LHCN-M2 (cell line): ENCODE measurements around the gene C1orf21. TPM values are rescaled to one million over a fixed set of nuclear protein-coding genes. Genes with fewer than 3 reads are reported as not detected.

ENCODE experiments used
- DNase-seq: peaks from one replicate; pipeline ENCODE4 v3.0.0-alpha.2; 2012; ENCODE audit warnings: low read depth
- total RNA-seq: library from RNA; depleted of rRNA; stranded (reverse); fragments of >200 nt; gene quantifications from 2 replicates; pipeline ENCODE4 v1.2.3, GENCODE V29; 2014

Gene C1orf21
- total RNA-seq, 1 experiment from 2014 or later = 23.9 TPM

DNA sequence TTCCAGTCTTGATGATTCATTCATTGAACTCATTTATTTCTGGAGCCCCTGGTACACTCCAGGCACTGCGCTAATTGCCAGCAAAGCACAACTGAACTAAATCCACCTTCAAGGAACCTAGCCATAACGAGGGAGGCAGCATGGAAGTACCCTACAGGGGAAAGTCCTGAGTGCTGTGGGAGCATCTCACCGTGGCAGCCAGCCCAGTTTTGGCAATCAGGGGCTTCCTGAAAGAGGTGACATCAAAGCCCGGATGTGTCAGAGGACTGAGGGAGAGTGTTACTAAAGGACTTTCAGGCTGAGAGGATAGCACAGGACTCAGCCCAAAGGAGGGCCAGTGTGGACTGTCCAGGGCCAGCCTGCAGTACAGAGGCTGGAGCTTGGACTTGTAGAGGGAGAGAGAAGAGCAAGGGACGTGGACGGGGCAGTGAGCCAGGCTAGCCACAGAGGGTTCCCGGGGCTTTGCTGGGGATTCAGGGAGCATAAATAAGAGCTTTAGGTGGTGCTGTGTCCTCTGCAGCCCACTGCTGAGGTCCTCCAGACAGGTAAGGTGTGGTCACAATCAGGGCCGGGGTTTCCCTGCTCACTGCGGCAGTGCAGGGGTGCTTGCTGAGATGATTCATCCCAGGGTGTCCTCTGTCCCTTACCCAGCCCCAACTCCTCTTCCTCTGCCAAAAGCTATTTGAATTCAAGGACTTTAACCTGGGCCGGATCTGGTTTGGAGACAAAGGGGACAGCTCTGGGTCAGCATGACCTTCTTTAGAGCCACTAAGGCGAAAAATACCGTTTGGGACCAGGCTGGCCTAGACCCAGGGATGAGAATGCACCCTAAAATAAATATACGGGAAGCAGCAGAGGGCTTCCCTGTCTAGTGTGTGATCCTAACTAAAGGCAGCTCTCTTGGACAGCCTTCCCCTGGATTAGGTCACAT lies 239.5 kb downstream of the C1orf21 start:
- no peak for DNase-seq

DNA sequence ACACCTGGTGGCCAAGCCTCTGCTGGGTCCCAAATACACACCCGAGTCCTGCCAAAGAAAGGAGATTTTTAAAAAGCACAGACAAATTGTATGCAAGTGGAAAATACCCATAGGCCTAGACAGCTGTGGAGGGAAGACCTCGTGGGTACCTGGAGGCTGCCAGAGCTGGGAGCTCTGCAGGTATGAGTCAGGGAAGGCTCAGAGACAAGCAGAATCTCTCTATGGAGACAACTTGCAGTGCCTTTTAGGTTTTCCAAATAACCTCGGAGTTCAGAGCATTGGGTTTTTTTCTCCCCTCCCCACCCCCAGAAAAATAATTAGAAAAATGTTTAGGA lies 240.1 kb downstream of the C1orf21 start:
- DNase-seq = no peak

DNA sequence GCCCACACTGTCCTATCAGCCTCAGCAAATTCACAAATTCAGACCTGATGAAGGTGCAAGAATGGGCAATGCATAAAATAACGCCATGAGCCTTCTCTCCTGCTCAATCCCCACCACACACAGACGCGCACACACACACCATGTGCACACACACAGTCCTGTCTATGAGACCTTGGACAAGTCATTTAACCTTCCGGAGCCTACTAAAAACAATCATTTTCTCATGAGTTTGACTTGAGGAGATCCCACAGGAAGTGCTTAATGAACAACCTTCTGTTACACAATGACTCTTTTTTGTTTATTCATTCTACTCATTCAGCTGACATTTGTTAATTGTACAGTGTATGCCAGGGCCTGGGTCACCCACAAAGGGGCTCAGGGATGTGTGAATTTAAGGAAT lies 242.4 kb downstream of the C1orf21 start:
- DNase-seq = no peak

DNA sequence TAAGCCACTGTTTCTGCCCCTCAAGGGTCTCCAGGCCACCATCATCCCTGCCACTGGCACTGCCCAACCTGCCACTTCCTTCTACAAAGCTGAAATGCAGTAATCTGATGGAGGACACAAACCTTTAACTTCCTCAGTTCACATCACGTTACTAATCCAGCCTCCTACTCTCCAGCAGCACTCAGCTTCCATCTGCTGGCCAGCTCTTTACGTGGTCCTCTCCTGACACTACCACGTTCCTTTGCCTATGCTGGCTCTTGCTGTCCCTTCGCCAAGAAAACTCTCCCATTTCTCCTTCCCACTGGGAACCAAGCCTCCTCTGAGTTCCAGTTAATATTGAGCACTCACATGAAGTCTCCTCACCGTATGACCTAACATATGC lies 243.8 kb downstream of the C1orf21 start:
- no peak for DNase-seq

DNA sequence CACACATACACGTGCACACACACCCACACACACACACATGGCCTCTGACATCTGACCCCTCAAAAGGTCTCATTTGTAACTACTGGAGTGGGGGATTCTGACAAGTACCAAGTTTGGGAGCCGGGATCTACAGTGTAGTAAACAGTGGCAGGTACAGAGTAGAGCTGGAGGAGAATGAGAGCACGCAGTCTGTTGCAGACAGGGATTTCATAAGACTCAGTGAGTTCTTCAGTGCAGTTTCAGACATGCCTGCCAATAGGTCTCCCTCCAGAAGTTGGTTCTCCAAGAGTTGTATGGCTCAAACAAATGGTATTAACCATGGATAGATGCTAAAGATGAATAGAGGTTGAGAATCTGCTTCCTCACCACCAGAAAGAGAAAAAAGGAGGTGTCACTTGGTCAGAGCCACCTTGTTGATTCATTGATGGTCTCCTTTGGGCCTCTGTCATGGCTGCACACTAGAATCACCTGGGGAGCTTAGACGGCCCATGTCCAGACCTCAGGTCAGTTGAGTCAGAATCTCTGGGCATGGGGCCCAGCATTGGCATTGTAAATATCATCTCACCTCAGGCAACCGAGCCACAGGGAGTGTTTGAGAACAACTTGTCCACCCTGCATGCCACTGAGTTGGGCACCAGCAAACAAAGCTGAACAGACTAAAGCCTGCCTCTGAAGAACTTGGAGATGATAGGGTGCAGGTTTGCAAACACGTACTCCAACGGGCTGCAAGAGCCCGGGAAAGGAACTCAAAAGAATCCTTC lies 245.8 kb downstream of the C1orf21 start:
- no peak for DNase-seq

DNA sequence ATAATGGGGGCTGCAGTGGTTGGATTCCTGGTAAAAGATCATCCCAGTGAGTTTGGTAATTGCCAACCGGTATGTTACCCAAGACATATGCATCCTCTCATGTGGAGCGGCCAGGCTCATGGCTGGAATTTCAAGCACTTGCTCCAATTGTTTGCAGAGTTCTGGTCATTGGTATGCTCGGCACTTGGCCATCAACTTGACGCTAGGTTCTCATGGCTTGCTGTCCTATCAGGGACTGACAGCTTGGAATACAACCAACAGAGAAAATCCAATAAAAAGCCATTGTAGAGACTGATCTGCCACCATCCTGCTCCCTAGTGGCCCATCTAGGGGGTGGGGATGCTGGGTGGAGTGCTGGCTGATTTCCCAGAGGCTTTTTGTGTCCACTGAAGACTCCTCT lies 247.0 kb downstream of the C1orf21 start:
- no peak for DNase-seq

DNA sequence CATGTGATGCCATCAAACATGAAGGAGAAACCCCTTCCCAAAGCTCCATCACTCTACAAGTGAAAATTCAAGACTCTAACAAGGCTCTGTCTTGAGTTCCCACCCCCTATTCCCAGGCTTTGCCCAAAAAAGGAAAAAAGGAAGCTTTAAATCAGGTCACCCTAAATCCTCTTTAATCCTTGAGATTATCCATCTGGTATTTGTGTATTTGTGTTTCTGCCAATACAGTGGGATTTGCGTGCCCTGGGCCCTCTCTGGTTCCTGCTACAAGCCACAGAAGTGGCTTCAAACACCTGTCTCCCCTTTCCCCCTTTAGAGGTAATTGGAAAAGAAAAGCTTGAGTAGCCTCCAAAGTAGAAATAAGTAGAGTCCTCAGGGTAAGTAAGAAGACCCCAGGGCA lies 247.5 kb downstream of the C1orf21 start:
- DNase-seq = no peak

DNA sequence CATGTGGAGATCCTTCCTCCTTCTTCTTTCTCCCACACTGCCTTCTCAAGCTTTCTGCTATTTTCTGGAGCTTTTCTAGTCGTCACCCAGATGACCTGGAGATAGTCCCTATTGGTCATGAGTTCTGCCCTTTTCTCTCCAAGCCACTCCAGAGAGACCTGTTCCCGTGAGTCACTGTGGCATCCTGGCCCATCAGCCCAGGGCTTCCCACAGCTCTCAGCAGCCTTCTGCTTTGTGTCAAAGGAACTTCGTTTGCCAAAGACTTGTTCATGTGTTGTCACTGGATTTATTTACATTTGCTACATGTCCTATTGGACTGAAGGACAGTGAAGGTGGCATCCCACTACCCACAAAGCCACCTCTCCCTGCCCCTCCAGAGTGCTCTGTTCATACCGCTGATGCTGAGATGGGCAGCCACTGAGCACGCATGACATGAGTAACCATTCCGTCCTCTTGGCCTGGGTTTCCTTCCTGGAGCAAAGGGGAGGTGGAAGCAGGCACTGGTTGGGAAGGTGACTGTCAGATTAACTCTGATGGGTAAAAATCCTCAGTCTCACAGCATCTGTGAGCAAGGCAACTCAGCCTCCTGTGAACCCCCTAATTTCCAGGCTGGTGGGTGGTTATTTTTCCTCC lies 248.6 kb downstream of the C1orf21 start:
- no peak for DNase-seq

DNA sequence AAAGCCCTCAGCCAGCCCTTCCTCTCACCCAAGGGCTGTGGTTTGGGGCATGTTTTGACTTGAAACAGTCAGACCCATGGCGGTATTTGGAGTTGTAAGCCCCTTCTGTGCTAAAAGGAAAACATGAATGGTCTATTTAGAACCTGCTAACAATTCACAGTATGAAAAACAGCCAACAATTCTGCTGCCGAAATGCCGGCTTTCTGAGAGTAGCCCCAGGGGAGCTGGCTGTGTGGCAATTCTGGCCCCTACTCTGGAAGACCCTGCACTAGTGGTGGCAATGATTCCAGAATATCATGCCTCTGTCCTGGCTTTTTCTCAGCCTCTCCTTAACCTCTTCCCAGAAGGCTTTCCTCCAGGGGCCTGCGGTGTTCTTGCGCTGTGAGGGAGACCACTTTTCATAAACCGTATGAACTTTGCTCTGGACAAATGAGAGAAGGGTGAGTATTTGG lies 249.2 kb downstream of the C1orf21 start:
- no peak for DNase-seq

DNA sequence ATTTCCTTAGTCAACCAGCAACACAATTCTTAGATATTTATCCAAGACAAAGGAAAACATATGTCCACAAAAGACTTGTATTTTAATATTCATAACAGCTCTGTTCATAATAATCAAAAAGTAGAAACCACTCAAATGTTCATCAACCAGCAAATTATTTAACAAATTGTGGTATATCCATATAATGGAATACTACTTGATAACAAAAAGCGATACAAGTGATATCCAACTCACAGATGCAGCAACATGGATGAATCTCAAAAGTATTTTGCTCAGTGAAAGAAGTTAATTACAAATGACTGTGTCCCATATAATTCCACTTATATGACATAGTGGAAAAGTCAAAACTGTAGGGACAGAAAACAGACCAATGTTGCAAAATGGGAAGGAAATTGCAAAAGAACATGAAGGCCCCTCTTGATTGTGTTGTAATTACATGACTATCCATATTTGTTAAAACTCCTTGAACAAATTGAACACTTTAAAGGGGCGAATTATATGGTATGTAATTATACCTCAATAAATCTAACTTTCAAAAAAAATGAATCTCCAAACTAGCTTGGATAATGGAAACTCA lies 250.9 kb downstream of the C1orf21 start:
- no peak for DNase-seq

DNA sequence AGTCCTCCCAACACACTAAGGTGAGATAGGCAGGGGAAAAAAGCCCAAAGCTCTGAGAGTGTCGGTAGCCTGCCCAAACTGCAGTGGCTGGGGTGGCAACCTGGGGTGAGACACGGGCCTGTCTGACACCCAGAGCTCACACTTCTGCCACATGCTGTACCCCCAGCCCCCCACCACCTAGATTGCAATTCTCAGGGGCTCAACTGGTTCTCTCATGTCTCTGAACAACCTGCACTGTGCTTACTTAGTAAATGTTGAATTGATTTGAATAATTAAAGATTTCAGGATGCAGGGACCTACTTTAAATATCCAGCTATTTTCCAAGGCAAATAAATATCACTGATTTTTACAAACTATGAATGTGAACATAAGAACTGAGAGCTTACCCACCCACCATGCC lies 252.4 kb downstream of the C1orf21 start:
- DNase-seq = no peak

DNA sequence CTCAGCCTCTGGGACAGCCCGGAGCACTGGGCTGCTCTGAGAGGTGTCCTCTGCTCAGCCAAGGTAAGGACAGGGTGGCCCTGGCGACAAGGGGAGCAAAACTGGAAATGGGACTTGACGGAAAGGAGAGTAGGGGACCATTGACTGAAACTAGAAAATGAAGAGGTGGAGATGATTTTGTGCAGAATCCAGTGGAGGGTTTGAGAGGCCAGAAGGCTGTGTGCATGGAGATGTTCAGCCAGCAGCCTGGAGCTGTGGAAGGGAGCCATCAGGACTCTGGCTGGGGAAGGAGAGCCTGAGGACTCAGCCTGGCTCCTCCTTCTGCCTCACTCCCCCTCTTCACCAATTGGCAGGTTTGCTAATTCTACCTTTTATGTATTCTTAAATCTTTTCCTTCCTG lies 253.7 kb downstream of the C1orf21 start:
- DNase-seq = no peak

DNA sequence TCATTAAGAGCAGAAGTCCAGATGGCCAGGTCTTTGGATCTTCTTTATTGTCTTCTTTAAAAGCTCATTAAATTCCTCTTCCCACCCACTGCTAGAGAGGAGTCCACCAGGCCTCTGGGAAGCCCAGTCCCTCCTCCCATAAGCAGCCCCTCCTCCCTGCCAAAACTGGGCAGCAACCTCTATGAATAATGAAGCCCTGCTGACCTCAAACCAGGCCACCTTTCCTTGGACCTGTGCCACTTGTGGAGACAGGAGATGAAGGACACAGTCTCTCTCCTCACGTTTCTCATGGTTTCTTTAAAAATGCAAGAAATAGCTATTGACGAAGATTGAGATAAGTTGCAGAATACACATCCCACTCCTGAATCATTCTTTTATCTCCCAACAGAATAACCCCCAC lies 255.1 kb downstream of the C1orf21 start:
- no peak for DNase-seq

DNA sequence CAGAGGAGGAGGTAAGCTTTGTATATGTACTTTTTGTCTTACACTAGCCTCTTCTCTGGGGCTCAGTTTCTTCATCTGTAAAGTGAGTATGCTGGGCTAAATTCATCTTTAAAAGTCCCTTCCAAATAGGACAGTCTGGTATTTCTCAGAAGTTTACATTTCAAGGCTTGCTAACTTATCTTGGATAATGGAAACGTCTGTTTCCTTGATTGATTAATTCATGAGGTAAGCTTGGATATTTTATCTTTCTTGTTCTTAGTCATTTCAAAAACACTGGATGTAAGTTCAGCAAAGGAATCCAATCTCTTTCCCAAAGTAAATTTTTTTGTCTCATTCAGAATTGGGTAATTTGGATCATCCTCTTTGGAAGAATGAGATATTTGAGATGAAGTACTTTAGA lies 256.8 kb downstream of the C1orf21 start:
- no peak for DNase-seq

DNA sequence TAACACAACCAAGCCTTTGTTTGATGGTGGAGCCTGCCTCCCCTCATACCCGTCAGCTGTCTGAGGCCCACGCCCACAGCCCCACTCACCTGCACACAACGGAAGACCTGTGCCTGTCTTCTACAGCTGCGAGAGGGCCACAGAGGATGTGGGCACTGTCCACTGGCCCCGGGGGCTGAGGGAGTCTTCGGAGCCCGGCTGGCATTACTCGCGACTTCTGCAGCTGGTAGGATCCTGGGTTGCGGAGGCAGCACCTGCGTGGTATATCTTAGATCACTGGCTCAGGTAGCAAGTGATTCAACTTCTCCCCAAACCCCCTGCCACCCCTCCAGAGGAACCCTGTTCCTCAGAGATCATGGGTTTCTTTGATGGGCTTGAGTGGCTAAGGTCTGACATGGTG lies 257.9 kb downstream of the C1orf21 start:
- DNase-seq = no peak

DNA sequence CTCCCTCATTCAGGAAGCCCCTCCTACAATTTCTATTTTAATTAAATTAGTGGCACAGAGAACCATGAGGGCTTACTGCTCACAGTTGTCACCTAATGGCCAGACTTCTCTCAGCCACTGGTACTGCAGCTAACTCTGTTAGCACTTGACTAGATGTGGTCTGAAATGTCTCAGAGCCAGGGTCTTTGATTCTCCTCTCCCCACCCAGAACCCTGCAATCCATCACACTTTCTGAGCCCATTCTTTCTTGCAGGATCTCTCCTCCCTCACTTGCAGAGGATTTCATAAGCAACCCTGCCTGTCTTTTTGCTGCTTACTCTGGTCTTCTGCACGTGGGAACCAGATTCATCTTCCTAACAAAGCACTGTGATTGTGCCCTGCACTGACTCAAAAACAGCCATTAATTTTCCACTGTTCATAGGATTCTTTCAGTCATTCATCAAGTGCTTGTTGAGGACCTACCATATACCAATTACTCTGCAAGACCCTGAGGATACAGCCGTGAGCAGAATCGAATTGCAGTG lies 259.4 kb downstream of the C1orf21 start:
- no peak for DNase-seq

DNA sequence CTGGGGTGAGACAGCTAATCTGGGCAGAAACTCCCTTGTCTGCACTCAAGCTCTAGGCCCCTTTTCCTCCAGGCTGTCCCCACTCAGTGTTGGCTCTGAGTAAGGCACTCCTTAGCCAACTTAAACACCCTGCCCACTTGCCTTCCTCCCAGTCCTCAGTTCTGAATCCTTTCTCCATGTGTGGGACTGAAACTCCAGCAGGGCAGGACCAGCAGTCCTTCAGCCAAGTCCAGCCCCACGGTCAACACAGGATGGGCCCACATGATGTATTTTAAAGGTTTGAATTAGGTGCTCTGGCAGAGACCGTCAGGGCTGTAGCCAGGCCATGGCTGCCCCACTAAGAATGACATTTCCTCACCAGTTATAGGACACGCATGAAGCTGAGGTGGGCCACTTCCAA lies 260.0 kb downstream of the C1orf21 start:
- no peak for DNase-seq

DNA sequence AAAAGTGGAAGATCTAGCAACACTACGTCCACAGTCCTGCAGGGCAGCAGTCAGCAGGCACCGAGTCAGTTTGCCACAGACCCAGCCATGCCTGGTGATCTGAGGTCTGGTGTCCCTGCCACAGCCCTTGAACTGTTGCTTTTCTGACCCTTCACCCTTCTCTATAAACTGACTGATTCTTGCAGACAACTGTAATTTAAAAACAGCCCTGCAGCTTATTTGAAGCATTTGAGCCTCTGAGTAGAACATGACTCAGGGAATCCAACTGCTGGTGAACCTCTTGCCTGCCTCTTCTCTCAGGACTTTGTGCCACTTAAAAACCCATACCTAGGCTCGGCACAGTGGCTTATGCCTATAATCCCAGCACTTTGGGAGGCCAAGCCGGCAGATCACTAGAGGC lies 260.6 kb downstream of the C1orf21 start:
- DNase-seq = peak; percentile 32

DNA sequence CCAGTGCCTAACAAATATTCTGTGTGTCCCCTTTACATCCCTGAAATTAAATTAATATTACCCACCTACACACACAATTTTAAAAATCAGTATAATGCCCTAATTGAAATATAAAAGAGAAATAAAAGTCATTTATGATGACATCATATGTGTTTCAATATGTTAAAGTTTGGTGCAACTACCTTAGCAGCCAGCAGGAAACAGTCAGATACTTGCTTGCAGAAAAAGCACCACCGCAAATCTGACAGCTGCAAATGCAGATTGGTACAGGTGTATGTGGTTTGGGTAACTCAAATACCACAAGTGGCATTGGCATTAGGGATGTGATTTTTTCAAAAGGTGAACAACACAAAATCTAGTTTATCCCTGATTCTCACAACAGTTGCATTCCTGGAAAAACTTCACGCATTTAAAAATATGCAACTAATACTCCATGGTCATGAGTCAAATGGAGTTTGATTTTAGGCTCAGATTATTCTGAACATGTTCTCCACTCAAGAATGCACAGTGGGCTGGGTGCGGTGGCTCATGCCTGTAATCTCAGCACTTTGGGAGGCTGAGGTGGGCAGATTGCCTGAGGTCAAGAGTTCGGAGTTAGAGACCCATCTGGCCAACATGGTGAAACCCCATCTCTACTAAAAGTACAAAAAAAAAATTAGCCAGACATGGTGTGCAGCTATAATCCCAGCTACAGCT lies 261.5 kb downstream of the C1orf21 start:
- peak; percentile 14 for DNase-seq

DNA sequence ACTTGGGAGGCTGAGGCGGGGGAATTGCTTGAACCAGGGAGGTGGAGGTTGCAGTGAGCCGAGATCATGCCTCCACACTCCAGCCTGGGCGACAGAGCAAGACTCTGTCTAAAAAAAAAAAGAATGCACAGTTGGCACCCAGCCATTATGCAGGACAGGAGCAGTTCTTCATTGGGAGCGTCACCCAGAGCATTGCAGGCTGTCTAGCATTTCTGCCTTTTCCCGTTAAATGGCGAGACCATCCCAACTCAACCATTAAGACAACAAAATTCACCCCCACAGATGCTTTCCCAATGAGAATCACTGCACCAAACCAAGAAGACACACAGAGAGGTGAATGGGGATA lies 262.0 kb downstream of the C1orf21 start:
- DNase-seq = no peak

DNA sequence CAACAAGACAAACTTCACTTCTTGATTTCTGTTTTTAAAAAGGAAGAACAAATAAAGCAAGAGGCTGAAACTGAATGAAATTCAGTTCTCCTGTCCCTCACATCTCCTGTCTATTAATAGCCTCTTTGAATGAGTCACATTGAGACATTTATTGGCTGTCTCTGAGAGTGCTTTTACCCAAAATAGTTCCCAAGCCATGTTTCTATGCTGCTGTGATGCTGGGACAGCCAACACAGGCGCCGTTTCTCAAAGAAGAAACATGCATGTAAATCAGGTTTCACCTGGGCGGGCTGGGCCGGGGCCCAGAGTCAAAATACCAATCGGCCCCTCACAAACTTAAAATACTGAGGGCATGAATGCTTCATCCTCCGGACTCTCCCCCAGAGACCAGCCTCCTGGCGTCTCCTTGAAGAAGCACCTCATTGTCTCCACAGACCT lies 262.6 kb downstream of the C1orf21 start:
- peak; percentile 47 for DNase-seq
